RKO (cell line): ENCODE data around the gene EMC1.
"Not testable (repeated sequence)": the region's sequence is repeated elsewhere in the genome, so short reads cannot be mapped to it uniquely, and the experiment has no call there.

ENCODE experiments used
- DNase-seq: peaks from one replicate; pipeline ENCODE4 v3.0.0-alpha.2; 2016; ENCODE audit warnings: low spot score

The EMC1 gene

GRCh38 chr1:19189270-19189669, 62.1 kb downstream of the EMC1 start:
- DNase-seq = no peak

- DNase-seq = no peak
These were observed 63.5 kb downstream of the EMC1 start for GRCh38 chr1:19187852-19188251.

DNA sequence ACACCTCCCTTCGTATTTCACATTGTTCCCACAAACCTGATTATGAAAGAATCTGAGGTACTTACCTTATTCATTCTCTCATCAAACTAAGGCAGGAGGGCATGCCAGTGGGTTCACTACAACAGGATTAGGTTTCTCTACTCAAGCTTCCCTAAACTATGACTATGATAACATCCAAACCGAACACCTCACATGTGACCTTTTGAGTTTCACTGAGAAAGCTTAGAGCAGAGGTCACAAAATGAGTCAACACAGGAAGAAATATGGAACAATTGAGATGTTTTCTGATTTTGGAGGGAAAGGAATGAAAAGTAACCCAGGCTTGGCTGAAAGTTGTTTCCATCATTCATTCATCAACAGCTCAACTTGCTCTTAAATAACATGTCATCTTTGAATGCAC, 65.3 kb downstream of the EMC1 start:
- DNase-seq = no peak

DNA sequence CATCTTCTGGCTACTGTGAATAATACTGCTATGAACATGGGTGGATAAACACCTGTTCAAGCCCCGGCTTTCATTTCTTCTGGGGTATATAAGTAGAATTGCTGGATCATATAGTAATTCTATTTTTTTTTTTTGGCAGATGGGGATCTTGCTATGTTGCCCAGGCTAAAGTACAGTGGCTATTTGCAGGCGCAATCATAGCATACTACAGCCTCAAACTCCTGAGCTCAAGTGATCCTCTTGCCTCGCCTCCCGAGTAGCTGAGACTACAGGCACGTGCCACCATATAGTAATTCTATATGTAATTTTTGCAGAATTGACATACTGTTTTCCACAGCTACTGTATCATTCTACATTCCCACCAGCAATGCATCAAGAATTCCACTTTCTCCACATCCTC, 69.1 kb downstream of the EMC1 start:
- no peak for DNase-seq

DNA sequence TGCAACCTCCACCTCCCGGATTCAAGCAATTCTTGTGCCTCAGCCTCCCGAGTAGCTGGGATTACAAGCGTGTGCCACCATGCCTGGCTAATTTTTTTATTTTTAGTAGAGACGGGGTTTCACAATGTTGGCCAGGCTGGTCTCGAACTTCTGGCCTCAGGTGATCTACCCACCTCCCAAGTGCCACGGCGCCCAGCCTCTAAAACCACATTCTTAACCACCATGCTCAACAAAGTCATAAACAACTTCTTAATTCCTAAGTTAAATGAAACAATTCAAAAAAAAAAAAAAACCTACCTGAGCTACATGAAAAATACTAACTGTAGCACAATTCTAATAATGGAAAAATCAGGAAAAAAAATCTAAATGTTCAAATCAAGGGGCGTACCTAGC, 71.1 kb downstream of the EMC1 start:
- DNase-seq = not testable (repeated sequence)

- peak; percentile 54 for DNase-seq
These were observed 71.6 kb downstream of the EMC1 start for GRCh38 chr1:19179597-19180264.

GRCh38 chr1:19178734-19179398, 72.5 kb downstream of the EMC1 start:
- no peak for DNase-seq

DNA sequence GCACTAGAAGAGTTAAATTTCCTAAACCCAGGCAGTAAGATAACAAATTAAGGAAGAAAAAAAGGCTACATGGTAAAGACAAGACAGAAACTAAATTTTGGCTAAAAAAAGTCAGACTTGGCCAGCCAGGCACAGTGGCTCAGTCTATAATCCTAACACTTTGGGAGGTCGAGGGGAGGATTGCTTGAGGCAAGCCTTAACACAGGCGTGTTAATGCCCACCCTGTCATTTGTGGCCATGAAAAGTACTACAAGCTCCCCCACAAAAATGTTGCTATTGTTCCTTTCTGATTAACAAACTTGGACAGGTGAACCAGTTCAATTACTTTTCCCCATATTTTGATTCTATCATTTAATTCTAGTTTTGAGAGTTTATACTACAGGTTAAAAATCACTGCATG, 73.5 kb downstream of the EMC1 start:
- no peak for DNase-seq

- peak; percentile 31 for DNase-seq
These were observed 81.7 kb downstream of the EMC1 start for GRCh38 chr1:19169642-19170041.

DNA sequence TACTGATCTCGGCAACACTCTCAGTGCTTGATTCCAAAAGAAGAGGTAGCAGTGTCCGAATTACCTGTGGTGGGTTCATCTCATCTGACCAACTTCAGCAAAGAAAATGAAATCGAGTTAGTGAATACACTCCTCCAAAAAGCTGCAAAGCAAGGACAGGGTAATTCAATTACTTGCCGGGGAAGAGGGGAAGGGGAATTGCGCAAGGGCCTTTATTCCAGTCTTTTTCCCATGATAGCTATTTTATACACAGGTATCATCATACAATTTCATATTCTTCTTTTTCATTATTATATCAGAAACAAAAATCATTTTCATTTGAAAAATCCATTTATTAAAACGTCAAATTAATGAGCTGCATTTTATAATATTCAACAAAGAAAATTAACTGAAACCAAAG, 84.2 kb downstream of the EMC1 start:
- no peak for DNase-seq

DNA sequence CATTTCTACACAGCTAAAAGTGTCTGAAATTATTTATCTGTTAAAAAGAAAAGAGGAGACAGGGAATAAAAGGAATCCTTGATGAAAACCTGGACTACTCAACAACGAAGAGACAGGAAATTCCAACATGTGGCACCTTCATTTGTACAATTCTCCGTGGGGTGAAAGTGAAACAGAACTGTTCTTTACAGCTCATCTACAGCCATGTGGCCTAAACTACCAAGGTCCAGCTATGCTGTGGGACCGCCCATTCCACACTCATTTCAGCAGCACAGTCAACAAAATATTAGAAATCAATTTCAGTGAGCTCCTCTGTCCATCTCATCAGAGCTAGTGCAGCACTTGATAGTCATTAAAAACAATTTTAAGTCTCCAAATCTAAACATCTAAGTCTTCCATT, 85.3 kb downstream of the EMC1 start:
- DNase-seq = no peak
